ENCODE data around the gene BAZ1A.

Gene BAZ1A

DNA sequence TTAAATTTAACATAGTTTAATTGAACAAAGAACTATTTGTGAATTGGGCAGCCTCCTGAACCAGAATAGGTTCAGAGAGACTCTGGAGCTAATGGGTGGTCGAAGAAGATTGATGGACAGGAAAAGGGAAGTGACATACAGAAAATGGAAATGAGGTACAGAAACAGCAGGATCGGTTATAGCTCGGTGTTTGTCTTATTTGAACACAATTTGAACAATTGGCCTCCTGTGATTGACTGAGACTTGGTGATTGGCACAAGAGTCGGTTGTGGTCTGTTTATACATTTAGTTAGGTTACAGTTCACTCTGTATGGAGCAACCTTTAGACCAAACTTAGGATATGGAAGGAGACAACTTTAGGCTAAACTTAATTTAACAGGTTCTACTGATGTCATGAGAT, 142.4 kb downstream of the BAZ1A start:
- in situ Hi-C loops (cut with MboI; ENCODE audit: low sequenced_read_pairs) = no loop called here

DNA sequence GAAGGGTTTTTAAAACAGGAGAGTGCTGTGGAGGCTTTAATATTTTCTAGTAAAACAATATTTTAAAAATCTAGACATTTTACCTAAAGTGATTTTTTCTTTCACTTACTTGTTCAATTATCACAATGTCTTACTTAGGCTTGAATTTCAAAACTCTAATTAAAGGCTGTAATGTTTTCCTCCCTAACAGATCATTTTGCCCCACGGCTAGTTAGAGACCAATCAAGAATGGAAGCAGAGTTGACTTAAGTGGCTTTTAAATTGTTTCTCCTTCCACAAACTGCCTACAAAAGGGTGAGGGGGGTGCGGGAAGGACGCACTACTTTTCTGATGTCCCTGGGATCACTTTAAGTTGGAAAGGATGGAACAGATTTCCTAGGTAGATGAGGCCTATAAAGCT, 151.3 kb downstream of the BAZ1A start:
- in situ Hi-C loops (cut with MboI; ENCODE audit: low sequenced_read_pairs) = no loop called here

DNA sequence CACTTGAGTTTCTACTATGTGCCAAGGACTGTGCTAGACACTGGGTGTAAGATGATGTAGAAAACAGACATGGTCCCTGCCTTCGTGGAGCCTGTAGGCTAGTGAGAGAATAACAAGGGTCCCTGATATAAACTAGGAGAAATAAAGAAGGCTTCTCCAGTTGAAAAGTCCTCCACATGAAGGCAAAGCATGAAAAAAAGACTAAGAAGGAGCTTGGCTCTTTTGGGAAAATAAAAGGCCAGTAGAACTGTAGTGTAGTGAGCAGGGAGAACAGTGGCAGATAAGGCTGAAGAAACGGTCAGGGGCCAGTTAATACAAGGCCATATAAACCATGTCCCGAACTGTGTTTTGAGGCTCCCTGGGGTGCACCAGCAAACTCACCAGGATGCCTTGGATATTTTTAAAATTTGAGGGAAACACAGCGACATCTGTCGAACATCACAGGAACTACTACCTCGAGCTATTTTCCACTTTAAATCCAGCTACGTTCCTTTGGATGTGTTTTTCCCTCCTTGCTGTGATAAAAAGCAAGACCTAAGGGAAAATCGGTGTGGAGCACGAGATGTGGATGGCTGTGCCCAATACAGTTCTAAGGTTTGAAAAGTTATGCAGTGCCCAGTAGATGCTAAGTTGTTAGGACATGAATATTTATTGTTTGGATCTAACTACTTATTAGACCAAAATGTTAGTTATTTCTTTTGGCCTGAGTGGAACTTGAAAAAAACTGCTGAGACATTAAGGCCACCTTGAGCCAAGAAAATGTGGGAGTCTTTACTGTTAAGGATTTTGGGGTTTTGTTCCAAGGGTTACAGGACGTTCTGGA, 152.2 kb downstream of the BAZ1A start:
- in situ Hi-C loops (cut with MboI; ENCODE audit: low sequenced_read_pairs) = no loop called here

DNA sequence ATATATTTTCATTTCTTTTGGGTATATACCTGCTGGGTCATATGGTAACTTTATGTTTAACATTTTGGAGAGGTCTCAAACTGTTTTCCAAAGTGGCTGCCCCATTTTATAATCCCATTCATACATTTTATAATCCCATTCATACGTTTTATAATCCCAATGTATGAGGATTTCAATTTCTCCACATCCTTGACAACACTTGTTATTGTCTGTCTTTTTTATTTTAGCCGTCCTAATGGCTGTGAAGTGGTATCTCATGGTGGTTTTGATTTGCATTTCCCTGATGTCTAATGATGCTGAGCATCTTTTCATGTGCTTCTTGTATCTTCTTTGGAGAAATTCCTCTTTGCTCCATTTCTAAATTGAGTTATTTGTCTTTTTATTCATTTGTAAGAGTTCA, 154.0 kb downstream of the BAZ1A start:
- in situ Hi-C loops (cut with MboI; ENCODE audit: low sequenced_read_pairs) = no loop called here

DNA sequence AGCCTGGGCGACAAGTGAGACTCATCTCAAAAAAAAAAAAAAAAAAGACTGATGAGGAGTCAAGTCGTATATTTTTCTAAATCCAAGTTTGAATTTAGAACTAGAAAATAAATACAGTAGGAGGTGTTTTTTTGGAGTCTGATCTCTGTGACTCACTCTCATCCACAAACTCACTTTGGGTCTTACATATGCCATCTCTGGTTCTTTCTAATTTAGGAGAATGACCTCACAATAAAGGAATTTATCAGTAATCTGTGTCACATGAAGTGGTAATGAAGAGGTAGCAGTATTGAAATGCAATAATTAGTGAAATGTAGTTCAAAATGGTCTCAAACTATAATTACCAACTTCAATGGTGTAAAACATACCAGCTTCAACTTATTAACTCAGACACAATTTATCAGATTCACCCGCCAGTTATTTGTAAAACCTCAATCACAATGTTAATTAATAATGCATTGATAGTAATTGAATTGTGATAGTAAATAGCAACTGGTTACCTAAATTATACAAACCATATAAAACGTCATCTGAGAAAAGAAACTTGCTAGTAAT, 156.3 kb downstream of the BAZ1A start:
- in situ Hi-C loops (cut with MboI; ENCODE audit: low sequenced_read_pairs) = no loop called here

DNA sequence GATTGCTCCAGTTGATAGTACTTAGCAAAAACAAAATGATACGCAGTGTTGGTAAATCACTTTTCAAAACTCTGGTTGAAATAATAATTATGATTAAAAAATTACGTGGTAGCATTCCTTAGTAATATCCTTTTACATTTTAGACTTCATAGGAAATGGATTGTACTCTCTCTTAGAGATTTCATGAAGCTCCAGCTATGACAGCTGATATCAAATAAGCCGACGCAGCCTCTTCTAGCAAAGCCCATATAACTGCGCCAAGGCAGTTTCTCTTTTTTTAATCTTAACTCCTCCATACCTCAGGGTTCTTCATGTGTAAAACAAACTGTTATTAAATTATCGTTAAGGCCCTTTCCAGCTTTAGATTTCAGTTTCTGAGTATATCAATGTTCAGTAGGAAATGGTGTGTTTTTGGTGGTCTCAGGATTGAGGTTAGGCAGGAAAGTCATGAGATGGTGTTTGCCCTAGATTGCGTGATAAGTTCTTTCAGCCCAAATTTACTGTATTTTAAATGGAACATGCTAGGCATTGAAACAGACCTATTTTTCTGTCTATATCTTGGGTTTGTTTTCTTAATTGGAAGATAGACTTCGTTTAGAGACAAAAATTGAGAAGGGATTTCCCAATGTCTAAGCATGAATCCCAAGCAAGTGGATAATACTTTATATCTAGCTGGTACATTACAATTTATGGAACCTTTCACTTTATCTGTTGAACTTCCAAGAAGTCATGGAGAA, 159.9 kb downstream of the BAZ1A start:
- in situ Hi-C loops (cut with MboI; ENCODE audit: low sequenced_read_pairs) = no loop called here

DNA sequence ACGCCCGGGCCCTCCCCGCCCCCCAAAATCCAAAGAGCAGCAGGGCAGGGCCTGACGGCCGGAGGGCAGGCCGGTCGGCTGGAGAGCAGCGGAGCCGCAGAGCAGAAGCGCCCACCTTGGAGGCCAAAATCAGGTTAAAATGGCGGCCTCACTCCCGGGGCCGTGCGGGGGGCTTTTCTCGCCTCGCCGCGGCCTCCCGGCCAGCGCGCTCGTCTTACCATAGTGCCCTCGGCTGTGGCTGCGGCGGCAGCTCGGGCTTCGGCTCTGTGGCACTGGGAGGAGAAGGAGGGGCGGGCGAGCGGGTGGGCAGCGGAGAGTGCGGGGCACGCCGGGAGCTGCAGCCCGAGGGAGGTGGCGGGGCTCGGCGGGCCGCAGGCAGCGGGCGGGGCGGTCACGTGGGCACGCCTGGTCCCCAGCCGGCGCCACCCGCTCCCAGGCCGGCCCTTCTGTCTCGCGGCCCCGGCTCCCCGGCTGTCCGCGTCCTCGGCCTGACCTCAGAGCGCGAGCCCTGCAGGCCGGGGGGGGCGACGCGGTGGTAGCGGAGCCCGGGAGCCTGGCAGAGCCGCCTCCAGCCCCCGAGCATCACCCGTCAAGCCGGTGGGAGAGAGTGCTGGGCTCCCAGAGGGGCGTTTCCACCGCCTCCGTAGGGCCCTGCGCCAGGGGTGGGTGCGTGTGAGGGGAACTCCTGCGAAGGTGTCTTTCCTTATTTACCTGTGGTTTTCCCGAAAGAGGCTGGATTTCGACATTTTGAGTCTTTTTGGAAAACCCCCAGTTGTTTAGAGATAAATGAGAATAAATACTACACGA, 160.6 kb downstream of the BAZ1A start, which contains the start of gene CFL2:
Gene CFL2, minus strand, starts transcription at position 274 of the 807 bp plus-strand sequence. Its CDS starts 53 bp downstream, at position 221.
- in situ Hi-C loops (cut with MboI; ENCODE audit: low sequenced_read_pairs) = no loop called here

DNA sequence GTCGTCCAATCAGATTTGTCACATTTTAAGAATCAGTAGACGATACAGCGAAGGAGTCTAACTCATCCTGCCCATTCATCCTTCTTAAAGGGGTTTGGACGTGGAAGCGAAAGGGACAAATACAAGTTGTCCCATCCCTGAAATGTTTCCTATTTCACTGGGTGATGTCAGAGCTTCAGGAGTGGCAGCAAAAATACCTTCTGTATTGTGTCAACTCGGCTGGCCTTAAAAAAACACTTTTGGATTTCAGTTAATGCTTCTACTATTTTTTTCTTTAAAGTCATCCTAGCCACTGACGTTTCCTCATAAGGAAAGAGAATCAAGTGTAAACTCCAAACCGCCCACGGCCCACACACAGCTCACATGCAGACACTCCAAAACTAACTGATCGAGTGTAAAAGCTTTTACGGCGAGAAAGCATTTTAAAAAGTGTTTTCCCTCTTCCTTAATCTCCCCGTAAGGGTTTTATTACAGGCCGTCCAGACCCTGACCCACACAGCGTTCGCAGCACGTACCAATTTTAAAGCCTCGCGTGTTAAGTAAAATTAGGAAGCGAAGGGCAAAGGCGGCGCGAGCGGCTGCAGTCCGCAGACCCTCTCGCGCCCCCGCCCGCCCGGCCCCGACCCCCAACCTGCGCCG, 161.4 kb downstream of the BAZ1A start:
- in situ Hi-C loops (cut with MboI; ENCODE audit: low sequenced_read_pairs) = no loop called here

DNA sequence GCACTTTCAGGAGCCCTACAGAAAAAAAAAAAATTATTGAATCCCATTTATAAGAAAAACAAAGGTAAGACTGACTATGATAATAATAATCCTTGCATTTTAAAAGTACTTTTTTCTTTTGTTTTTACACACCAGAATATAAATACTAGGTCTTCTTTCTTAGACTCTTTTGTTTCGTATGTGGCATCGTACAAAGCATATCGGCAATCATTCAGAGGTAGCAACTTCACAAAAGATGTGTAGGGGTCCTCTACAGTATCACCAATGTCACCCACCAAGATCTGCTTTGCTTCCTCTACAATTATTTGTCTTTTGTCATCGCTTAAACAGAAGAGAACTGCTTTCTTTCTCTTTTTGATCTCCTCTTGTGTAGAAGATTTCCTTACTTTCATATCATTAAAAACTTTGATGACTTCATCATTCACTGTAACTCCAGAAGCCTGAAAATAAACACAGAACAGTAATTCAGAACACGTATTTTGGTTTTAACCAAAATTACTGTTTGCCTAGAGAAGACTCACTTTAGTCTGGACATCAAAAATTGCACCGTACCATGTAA, 162.0 kb downstream of the BAZ1A start:
- in situ Hi-C loops (cut with MboI; ENCODE audit: low sequenced_read_pairs) = no loop called here

DNA sequence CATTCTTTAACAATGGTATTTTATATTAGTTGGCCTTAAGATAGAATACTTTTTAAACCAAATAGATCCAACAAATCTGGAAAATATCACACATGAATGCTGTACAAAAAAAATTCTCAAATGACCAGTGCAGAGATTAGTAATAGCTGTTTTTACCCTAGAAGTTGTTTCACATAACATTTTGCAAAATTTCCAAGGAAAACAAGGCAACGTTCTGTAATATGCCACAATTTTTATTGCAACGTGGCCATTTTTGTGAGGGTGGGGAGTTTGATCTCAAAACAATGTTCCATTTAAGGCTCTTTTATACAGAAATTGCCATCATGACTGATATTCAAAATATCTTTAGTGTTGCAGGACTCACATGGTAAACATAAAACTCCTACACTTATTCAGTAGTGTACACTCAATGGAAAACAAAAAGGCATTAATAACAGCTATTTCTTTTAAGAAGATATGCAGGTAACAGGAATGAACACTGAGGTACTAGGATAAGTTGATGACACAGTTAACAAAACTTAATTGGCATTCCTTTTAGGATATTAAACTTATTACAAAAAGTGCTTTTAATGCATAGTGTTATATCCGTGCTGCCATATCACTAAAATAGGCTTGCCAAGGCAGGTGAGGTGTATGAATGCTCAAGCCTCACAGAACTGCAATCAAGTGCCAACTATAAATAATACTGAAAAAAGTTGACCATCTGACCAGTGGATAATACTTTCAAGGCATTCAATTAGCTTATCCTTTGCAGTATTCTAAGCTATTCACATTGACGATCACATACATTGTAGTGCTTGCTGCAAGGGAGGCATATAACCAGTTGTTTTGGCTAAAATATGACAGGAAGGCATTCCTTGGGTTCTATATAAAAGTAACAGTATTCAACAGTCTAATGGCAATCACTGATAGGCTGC, 163.1 kb downstream of the BAZ1A start:
- in situ Hi-C loops (cut with MboI; ENCODE audit: low sequenced_read_pairs) = no loop called here

DNA sequence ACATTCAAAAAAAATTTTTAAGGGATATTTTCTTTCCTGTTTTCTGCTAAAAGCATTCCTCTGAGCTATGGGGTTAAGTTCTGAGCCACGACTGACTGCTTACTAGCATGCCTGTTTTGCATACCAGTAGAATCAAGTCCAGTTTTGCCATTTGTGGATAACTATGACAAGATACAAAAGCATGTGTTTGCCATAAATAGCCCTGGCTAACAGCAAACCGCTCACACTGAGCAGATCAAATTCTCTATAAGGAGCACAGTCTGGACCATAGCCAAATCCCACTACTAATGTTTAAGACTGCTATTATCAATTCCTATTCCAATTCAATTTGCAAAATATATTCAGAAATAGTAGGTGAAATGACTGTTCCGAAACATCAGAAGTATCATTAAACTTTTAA, 164.0 kb downstream of the BAZ1A start:
- in situ Hi-C loops (cut with MboI; ENCODE audit: low sequenced_read_pairs) = no loop called here

DNA sequence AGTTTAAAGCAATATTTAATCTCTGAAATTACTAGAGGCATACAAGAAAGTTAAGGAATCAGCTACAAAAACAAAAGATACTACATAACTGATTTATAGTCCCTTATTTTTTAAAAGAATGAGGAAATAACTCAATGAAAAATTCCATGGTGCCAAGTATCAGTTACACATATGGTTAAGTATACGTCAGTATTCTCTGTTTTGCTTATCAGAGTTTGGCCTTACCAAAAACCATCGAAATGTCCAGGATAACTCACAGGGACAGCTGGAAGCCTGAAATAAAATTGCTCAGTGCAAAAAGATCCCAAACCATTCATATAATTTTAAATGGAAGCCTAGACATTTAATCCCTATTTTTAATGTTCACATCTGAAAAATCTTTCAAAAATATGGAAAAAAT, 164.4 kb downstream of the BAZ1A start:
- in situ Hi-C loops (cut with MboI; ENCODE audit: low sequenced_read_pairs) = no loop called here

DNA sequence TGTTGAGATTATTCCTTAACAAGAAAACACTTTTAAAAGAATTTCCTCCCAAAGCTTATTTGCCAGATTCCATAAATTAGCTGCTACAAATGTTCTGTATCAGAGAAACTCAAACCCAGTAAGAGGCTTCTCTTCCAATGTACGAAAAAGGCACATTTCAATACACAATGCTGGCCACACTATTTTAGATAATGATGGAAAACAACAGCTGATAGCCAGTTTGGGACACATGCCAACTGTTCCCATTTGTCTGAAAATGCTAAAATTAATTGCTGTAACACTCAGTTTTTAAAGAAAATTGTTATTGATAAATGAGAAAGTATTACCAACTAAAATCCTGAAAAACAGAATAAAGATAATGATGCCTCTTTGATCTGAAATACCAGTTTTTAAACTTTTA, 165.2 kb downstream of the BAZ1A start:
- in situ Hi-C loops (cut with MboI; ENCODE audit: low sequenced_read_pairs) = no loop called here

DNA sequence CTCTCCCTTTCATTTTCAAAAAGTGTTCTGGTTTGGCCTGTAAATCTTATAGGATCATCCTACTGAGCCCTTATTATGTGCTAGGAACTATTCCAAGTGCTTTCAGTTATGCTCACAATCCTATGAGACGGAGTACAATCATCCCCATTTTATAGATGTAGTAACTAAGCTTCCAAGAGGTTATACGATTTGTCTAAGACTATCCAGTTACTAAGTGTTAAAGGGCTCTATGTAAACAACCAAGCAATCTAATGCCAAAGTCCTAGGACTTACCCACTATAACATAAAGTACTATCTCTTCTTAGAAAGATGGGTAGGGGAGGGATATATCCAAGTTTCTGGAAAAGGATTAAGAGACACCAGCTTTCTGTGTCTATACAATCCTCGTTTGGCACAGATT, 167.4 kb downstream of the BAZ1A start:
- in situ Hi-C loops (cut with MboI; ENCODE audit: low sequenced_read_pairs) = no loop called here

Data from hTERT RPE-1 (cell line).